GM23338 (cell line): Measurements from ENCODE around the gene TPT1. TPM values are rescaled to one million over a fixed set of nuclear protein-coding genes. Genes with fewer than 3 reads are reported as not detected.

Experiments used
- ATAC-seq: fragments of 200-7000 bp; cut with Tn5 transposase; 3 replicates; pipeline ENCODE4 v1.9.1; 2020
- DNase-seq: peaks from one replicate; pipeline ENCODE4 v3.0.0-alpha.2; 2015; ENCODE audit warnings: low spot score
- H2AFZ ChIP-seq: fragments of 200-600 bp; sonication (generic); 2 replicates; pipeline ENCODE4 v1.8.0; 2016; ENCODE audit warnings: antibody characterized with exemption, mild to moderate bottlenecking, moderate library complexity
- H3F3A ChIP-seq: fragments of 200-600 bp; sonication (generic); replicated peaks from 2 replicates; pipeline ENCODE4 v1.8.0; 2017; ENCODE audit warnings: antibody characterized with exemption, mixed run types, low read depth
- H3K27ac ChIP-seq: fragments of 200-600 bp; sonication (generic); 2 replicates; pipeline ENCODE4 v1.6.1; 2016; ENCODE audit warnings: low read depth
- H3K27me3 ChIP-seq: fragments of 200-600 bp; sonication (generic); 2 replicates; pipeline ENCODE4 v1.8.0; 2016; ENCODE audit warnings: mild to moderate bottlenecking, mixed run types, moderate library complexity; ENCODE audit not compliant: insufficient read depth
- H3K36me3 ChIP-seq: fragments of 200-600 bp; sonication (generic); 2 replicates; pipeline ENCODE4 v1.8.0; 2016; ENCODE audit warnings: mild to moderate bottlenecking; ENCODE audit not compliant: insufficient read depth
- H3K4me1 ChIP-seq: fragments of 200-600 bp; sonication (generic); 2 replicates; pipeline ENCODE4 v1.8.0; 2016; ENCODE audit warnings: mild to moderate bottlenecking, moderate library complexity; ENCODE audit not compliant: insufficient read depth
- H3K4me2 ChIP-seq: fragments of 200-600 bp; sonication (generic); 2 replicates; pipeline ENCODE4 v1.7.1; 2017; ENCODE audit warnings: mixed run types
- H3K4me3 ChIP-seq: fragments of 200-600 bp; sonication (generic); 2 replicates; pipeline ENCODE4 v1.6.1; 2016; ENCODE audit warnings: mixed run types
- H3K79me2 ChIP-seq: fragments of 200-600 bp; sonication (generic); replicated peaks from 2 replicates; pipeline ENCODE4 v1.8.0; 2017; ENCODE audit warnings: mild to moderate bottlenecking; ENCODE audit not compliant: insufficient read depth
- H3K9me2 ChIP-seq: fragments of 200-600 bp; sonication (generic); 2 replicates; pipeline ENCODE4 v1.8.0; 2017; ENCODE audit not compliant: insufficient read depth
- H4K20me1 ChIP-seq: fragments of 200-600 bp; sonication (generic); replicated peaks from 2 replicates; pipeline ENCODE4 v1.8.0; 2017; ENCODE audit warnings: mild to moderate bottlenecking; ENCODE audit not compliant: insufficient read depth
- H3K27ac Mint-ChIP-seq: 2 replicates; pipeline ENCODE4 v1.8.0; 2020; ENCODE audit warnings: inconsistent platforms, mild to moderate bottlenecking, moderate library complexity, mixed read lengths
- H3K27me3 Mint-ChIP-seq: 3 replicates; pipeline ENCODE4 v1.8.0; 2022; ENCODE audit warnings: low read depth, mild to moderate bottlenecking, moderate library complexity, mixed read lengths, inconsistent platforms; ENCODE audit not compliant: insufficient read depth, poor library complexity
- H3K36me3 Mint-ChIP-seq: 3 replicates; pipeline ENCODE4 v1.8.0; 2021; ENCODE audit warnings: low read depth, mild to moderate bottlenecking, inconsistent platforms, moderate library complexity, mixed read lengths
- H3K4me1 Mint-ChIP-seq: 3 replicates; pipeline ENCODE4 v1.8.0; 2020; ENCODE audit warnings: mild to moderate bottlenecking, inconsistent platforms, mixed read lengths
- H3K4me3 Mint-ChIP-seq: 3 replicates; pipeline ENCODE4 v1.8.0; 2021; ENCODE audit warnings: moderate library complexity, mild to moderate bottlenecking, inconsistent platforms, mixed read lengths
- H3K9me3 Mint-ChIP-seq: 3 replicates; pipeline ENCODE4 v1.8.0; 2020; ENCODE audit warnings: moderate library complexity, mild to moderate bottlenecking, inconsistent platforms, mixed read lengths
- CREB1 ChIP-seq: fragments of 250-450 bp; sonication (Bioruptor Pico); IDR thresholded peaks from 2 replicates; pipeline ENCODE4 v1.5.0; 2020; ENCODE audit warnings: low read depth, mild to moderate bottlenecking, moderate library complexity
- EZH2 ChIP-seq: fragments of 200-600 bp; sonication (generic); IDR thresholded peaks from one replicate; pipeline ENCODE4 v1.8.0; 2017; ENCODE audit warnings: antibody characterized with exemption, mild to moderate bottlenecking, low read depth; ENCODE audit not compliant: unreplicated experiment
- EZH2phosphoT487 ChIP-seq: fragments of 200-600 bp; sonication (generic); IDR thresholded peaks from one replicate; pipeline ENCODE4 v1.8.1; 2018; ENCODE audit warnings: antibody characterized with exemption; ENCODE audit not compliant: unreplicated experiment
- JUNB ChIP-seq: IDR thresholded peaks from one replicate; pipeline ENCODE4 v1.6.1; 2016; ENCODE audit warnings: antibody characterized with exemption; ENCODE audit not compliant: unreplicated experiment
- NANOG ChIP-seq: IDR thresholded peaks from 2 replicates; pipeline ENCODE4 v1.6.1; 2016; ENCODE audit warnings: antibody characterized with exemption, borderline replicate concordance
- POLR2AphosphoS5 ChIP-seq: IDR thresholded peaks from 2 replicates; pipeline ENCODE4 v1.6.1; 2016; ENCODE audit warnings: antibody characterized with exemption, low read depth
- STAT1 ChIP-seq: IDR thresholded peaks from one replicate; pipeline ENCODE4 v1.6.1; 2016; ENCODE audit warnings: antibody characterized with exemption; ENCODE audit not compliant: unreplicated experiment
- ZNF114 ChIP-seq: fragments of 250-450 bp; sonication (Bioruptor Pico); IDR thresholded peaks from 2 replicates; pipeline ENCODE4 v1.5.0; 2020; ENCODE audit warnings: mild to moderate bottlenecking, moderate library complexity
- ZNF331 ChIP-seq: fragments of 250-450 bp; sonication (Bioruptor Pico); IDR thresholded peaks from 2 replicates; pipeline ENCODE4 v1.5.0; 2020; ENCODE audit warnings: low read depth, mild to moderate bottlenecking, moderate library complexity
- polyA plus RNA-seq: library from polyadenylated mRNA; unstranded; fragments of >200 nt; fragmentation: Nextera tagmentation; extraction: Ambion mirVana; gene quantifications from 2 replicates; pipeline ENCODE4 v1.2.1, GENCODE V29; 2016
- total RNA-seq: library from RNA; depleted of rRNA; stranded (reverse); fragments of >200 nt; shearing (Covaris generic); gene quantifications from 2 replicates; pipeline ENCODE4 v1.2.3, GENCODE V29; 2014
- TF ChIP-seq, protein P1 (sequence below), 2 experiments: fragments of 200-600 bp in 1 of 2; sonication (generic) in 1 of 2; conservative IDR thresholded peaks; 2 replicates each; pipeline versions ENCODE4 v1.5.1 to v1.6.1; 2016 to 2017; ENCODE audit warnings: antibody characterized with exemption in 2 of 2, low read depth in 2 of 2, mild to moderate bottlenecking in 2 of 2, moderate library complexity in 1 of 2
- TF ChIP-seq, protein P2 (sequence below): IDR thresholded peaks from 2 replicates; pipeline ENCODE4 v1.6.1; 2016; ENCODE audit warnings: antibody characterized with exemption
- TF ChIP-seq, protein P3 (sequence below): fragments of 250-450 bp; sonication (Bioruptor Pico); IDR thresholded peaks from 2 replicates; pipeline ENCODE4 v1.5.0; 2020; ENCODE audit warnings: mild to moderate bottlenecking, moderate library complexity
- TF ChIP-seq, protein P4 (sequence below): IDR thresholded peaks from one replicate; pipeline ENCODE4 v1.6.1; 2018; ENCODE audit warnings: antibody characterized with exemption; ENCODE audit not compliant: unreplicated experiment

The TPT1 gene
- total and polyA plus RNA-seq, 2 experiments from 2014 or later: 1,385 to 2,519 TPM

DNA sequence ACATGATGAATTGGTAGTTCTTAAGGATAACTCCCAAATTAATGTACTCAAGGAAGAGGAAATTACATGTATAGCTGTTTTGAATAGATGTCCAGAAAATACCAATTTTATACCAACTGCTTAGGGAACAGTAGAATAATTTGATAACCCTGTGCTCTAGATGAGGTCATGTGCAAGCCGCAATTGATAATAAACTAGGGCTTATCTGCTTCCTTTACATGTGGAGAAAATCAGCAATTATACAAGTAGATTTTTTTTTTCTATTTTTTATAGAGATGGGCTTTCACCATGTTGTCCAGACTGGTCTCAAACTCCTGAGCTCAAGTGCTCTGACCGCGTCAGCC lies 9.3 kb downstream of the TPT1 start:
- Mint-ChIP-seq H3K4me1 (peaks cover 47% of the 10 kb centered on the region), H3K4me3 (no peak overlapping the region), H3K36me3 (peaks cover 29% of the 10 kb centered on the region), H3K27me3 (peaks cover 21% of the 10 kb centered on the region), H3K27ac (no peak overlapping the region), H3K9me3 (no peaks in the 10 kb centered on the region; the same call in 2 of the 3 replicates)
- Histone ChIP-seq H3K4me2 (no peak overlapping the region), H3K27me3 (no peaks in the 10 kb centered on the region), H2AFZ (no peak overlapping the region), H3K9me2 (no peaks in the 10 kb centered on the region), H3K36me3 (peaks cover 9% of the 10 kb centered on the region), H3F3A (peaks cover 42% of the 10 kb centered on the region), H3K79me2 (peaks cover 1% of the 10 kb centered on the region; the same call in 1 of the 2 replicates), H3K4me3 (no peak overlapping the region), H4K20me1 (peaks cover 11% of the 10 kb centered on the region; the same call in 1 of the 2 replicates), H3K27ac (no peak overlapping the region), H3K4me1 (peaks cover 11% of the 10 kb centered on the region)
- DNase-seq: no peak
- ATAC-seq: no peak
- TF ChIP-seq, protein P1, sequence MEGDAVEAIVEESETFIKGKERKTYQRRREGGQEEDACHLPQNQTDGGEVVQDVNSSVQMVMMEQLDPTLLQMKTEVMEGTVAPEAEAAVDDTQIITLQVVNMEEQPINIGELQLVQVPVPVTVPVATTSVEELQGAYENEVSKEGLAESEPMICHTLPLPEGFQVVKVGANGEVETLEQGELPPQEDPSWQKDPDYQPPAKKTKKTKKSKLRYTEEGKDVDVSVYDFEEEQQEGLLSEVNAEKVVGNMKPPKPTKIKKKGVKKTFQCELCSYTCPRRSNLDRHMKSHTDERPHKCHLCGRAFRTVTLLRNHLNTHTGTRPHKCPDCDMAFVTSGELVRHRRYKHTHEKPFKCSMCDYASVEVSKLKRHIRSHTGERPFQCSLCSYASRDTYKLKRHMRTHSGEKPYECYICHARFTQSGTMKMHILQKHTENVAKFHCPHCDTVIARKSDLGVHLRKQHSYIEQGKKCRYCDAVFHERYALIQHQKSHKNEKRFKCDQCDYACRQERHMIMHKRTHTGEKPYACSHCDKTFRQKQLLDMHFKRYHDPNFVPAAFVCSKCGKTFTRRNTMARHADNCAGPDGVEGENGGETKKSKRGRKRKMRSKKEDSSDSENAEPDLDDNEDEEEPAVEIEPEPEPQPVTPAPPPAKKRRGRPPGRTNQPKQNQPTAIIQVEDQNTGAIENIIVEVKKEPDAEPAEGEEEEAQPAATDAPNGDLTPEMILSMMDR (conservative IDR thresholded peaks at IDR 0.05; ENCODE audit: low read depth in 2 of 2): no peak
- TF ChIP-seq EZH2: no peak
- no peak for TF ChIP-seq EZH2phosphoT487
- no peak for TF ChIP-seq NANOG
- TF ChIP-seq POLR2AphosphoS5: no peak
- no peak for TF ChIP-seq JUNB
- no peak for TF ChIP-seq ZNF331 (CRISPR knock-in tag)
- TF ChIP-seq, protein P2, sequence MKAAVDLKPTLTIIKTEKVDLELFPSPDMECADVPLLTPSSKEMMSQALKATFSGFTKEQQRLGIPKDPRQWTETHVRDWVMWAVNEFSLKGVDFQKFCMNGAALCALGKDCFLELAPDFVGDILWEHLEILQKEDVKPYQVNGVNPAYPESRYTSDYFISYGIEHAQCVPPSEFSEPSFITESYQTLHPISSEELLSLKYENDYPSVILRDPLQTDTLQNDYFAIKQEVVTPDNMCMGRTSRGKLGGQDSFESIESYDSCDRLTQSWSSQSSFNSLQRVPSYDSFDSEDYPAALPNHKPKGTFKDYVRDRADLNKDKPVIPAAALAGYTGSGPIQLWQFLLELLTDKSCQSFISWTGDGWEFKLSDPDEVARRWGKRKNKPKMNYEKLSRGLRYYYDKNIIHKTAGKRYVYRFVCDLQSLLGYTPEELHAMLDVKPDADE: no peak
- TF ChIP-seq, protein P3, sequence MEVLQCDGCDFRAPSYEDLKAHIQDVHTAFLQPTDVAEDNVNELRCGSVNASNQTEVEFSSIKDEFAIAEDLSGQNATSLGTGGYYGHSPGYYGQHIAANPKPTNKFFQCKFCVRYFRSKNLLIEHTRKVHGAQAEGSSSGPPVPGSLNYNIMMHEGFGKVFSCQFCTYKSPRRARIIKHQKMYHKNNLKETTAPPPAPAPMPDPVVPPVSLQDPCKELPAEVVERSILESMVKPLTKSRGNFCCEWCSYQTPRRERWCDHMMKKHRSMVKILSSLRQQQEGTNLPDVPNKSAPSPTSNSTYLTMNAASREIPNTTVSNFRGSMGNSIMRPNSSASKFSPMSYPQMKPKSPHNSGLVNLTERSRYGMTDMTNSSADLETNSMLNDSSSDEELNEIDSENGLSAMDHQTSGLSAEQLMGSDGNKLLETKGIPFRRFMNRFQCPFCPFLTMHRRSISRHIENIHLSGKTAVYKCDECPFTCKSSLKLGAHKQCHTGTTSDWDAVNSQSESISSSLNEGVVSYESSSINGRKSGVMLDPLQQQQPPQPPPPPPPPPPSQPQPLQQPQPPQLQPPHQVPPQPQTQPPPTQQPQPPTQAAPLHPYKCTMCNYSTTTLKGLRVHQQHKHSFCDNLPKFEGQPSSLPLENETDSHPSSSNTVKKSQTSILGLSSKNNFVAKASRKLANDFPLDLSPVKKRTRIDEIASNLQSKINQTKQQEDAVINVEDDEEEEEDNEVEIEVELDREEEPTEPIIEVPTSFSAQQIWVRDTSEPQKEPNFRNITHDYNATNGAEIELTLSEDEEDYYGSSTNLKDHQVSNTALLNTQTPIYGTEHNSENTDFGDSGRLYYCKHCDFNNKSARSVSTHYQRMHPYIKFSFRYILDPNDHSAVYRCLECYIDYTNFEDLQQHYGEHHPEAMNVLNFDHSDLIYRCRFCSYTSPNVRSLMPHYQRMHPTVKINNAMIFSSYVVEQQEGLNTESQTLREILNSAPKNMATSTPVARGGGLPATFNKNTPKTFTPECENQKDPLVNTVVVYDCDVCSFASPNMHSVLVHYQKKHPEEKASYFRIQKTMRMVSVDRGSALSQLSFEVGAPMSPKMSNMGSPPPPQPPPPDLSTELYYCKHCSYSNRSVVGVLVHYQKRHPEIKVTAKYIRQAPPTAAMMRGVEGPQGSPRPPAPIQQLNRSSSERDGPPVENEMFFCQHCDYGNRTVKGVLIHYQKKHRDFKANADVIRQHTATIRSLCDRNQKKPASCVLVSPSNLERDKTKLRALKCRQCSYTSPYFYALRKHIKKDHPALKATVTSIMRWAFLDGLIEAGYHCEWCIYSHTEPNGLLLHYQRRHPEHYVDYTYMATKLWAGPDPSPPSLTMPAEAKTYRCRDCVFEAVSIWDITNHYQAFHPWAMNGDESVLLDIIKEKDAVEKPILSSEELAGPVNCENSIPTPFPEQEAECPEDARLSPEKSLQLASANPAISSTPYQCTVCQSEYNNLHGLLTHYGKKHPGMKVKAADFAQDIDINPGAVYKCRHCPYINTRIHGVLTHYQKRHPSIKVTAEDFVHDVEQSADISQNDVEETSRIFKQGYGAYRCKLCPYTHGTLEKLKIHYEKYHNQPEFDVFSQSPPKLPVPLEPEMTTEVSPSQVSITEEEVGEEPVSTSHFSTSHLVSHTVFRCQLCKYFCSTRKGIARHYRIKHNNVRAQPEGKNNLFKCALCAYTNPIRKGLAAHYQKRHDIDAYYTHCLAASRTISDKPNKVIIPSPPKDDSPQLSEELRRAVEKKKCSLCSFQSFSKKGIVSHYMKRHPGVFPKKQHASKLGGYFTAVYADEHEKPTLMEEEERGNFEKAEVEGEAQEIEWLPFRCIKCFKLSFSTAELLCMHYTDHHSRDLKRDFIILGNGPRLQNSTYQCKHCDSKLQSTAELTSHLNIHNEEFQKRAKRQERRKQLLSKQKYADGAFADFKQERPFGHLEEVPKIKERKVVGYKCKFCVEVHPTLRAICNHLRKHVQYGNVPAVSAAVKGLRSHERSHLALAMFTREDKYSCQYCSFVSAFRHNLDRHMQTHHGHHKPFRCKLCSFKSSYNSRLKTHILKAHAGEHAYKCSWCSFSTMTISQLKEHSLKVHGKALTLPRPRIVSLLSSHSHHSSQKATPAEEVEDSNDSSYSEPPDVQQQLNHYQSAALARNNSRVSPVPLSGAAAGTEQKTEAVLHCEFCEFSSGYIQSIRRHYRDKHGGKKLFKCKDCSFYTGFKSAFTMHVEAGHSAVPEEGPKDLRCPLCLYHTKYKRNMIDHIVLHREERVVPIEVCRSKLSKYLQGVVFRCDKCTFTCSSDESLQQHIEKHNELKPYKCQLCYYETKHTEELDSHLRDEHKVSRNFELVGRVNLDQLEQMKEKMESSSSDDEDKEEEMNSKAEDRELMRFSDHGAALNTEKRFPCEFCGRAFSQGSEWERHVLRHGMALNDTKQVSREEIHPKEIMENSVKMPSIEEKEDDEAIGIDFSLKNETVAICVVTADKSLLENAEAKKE (CRISPR knock-in tag): no peak
- TF ChIP-seq CREB1: no peak
- TF ChIP-seq ZNF114: no peak
- TF ChIP-seq STAT1: no peak
- TF ChIP-seq, protein P4, sequence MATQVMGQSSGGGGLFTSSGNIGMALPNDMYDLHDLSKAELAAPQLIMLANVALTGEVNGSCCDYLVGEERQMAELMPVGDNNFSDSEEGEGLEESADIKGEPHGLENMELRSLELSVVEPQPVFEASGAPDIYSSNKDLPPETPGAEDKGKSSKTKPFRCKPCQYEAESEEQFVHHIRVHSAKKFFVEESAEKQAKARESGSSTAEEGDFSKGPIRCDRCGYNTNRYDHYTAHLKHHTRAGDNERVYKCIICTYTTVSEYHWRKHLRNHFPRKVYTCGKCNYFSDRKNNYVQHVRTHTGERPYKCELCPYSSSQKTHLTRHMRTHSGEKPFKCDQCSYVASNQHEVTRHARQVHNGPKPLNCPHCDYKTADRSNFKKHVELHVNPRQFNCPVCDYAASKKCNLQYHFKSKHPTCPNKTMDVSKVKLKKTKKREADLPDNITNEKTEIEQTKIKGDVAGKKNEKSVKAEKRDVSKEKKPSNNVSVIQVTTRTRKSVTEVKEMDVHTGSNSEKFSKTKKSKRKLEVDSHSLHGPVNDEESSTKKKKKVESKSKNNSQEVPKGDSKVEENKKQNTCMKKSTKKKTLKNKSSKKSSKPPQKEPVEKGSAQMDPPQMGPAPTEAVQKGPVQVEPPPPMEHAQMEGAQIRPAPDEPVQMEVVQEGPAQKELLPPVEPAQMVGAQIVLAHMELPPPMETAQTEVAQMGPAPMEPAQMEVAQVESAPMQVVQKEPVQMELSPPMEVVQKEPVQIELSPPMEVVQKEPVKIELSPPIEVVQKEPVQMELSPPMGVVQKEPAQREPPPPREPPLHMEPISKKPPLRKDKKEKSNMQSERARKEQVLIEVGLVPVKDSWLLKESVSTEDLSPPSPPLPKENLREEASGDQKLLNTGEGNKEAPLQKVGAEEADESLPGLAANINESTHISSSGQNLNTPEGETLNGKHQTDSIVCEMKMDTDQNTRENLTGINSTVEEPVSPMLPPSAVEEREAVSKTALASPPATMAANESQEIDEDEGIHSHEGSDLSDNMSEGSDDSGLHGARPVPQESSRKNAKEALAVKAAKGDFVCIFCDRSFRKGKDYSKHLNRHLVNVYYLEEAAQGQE: no peak
